Measurements from ENCODE around the gene CEP85L.

The CEP85L gene

DNA sequence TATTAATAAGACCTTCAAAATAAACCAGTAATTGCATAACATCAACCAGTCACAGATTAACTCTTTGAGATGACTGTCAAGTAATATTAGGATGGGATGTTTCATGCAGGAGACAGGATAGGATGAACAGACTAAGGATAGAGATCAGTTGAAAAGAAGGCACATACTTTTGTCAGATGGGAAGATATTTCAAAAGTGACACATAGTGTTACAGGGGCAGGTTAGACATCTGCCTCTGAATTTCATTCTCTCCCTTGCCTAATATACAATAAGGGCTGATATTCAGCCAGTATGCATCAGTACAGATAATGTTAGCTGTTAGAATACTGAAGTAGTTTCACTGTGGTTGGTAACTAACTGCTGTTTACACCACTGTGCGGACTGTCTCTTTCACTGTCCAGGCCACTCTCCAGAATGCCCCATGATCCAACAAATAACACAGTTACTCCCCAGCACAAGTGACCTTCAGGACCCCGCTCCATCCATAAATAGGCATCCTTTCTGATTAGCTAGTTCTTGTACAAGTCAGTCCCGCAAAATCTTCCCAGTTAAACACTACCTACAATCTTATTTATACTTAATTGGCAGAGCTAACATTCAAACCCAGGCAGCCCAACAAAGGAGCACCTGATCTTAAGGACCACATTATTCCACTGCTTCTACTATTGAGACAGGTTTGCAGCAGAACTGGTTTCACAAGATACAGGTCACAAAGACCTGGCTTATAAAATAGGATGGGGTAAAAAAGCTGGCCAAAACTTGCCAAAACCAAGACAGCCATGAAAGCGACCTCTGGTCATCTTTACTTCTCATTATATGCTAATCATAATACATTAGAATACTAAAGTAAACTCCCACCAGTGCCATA is 125.2 kb downstream of the CEP85L start:
- Histone ChIP-seq H3K9me3 (ENCODE audit: low read depth, low read length) (peaks cover 4% of the 10 kb centered on the region; the same call in 1 of the 2 replicates), H3K9ac (ENCODE audit: insufficient read length) (no peak overlapping the region), H3K36me3 (ENCODE audit: insufficient read depth, low read length) (no peaks in the 10 kb centered on the region), H3K4me3 (no peak overlapping the region), H3K27ac (no peak overlapping the region)
- TF ChIP-seq FOXP2 (optimal IDR thresholded peaks at IDR 0.05; ENCODE audit: control extremely low read depth, extremely low read length, insufficient read depth) = no peak
- TF ChIP-seq POLR2AphosphoS5 (IDR thresholded peaks at IDR 0.05; ENCODE audit: borderline replicate concordance, low read depth, low read length) = no peak
- DNase-seq (ENCODE audit: low read depth, low spot score) = no peak

- Histone ChIP-seq H3K4me3 (no peak overlapping the region), H3K9ac (ENCODE audit: insufficient read length) (no peak overlapping the region), H3K36me3 (ENCODE audit: insufficient read depth, low read length) (no peaks in the 10 kb centered on the region), H3K27ac (no peak overlapping the region), H3K9me3 (ENCODE audit: low read depth, low read length) (no peaks in the 10 kb centered on the region)
- no peak for DNase-seq (ENCODE audit: low read depth, low spot score)
- no peak for TF ChIP-seq EZH2 (IDR thresholded peaks at IDR 0.05)
- TF ChIP-seq POLR2AphosphoS5 (IDR thresholded peaks at IDR 0.05; ENCODE audit: borderline replicate concordance, low read depth, low read length) = no peak
- TF ChIP-seq FOXP2 (optimal IDR thresholded peaks at IDR 0.05; ENCODE audit: control extremely low read depth, extremely low read length, insufficient read depth) = no peak
These were observed 126.7 kb downstream of the CEP85L start for GRCh38 chr6:118524686-118525085.

GRCh38 chr6:118523216-118523615 is 128.2 kb downstream of the CEP85L start:
- no peak overlapping the region for H3K9ac ChIP-seq (ENCODE audit: insufficient read length)
- no peak overlapping the region for H3K4me3 ChIP-seq
- H3K9me3 ChIP-seq (ENCODE audit: low read depth, low read length) = no peaks in the 10 kb centered on the region
- DNase-seq (ENCODE audit: low read depth, low spot score) = no peak
- no peaks in the 10 kb centered on the region for H3K36me3 ChIP-seq (ENCODE audit: insufficient read depth, low read length)
- H3K27ac ChIP-seq = no peak overlapping the region
- no peak for TF ChIP-seq EZH2 (IDR thresholded peaks at IDR 0.05)
- no peak for TF ChIP-seq FOXP2 (optimal IDR thresholded peaks at IDR 0.05; ENCODE audit: control extremely low read depth, extremely low read length, insufficient read depth)
- TF ChIP-seq POLR2AphosphoS5 (IDR thresholded peaks at IDR 0.05; ENCODE audit: borderline replicate concordance, low read depth, low read length) = no peak

- no peak for TF ChIP-seq FOXP2 (optimal IDR thresholded peaks at IDR 0.05; ENCODE audit: control extremely low read depth, extremely low read length, insufficient read depth)
- no peak for TF ChIP-seq POLR2AphosphoS5 (IDR thresholded peaks at IDR 0.05; ENCODE audit: borderline replicate concordance, low read depth, low read length)
- TF ChIP-seq EZH2 (IDR thresholded peaks at IDR 0.05) = no peak
- no peak overlapping the region for H3K9ac ChIP-seq (ENCODE audit: insufficient read length)
- H3K36me3 ChIP-seq (ENCODE audit: insufficient read depth, low read length) = no peaks in the 10 kb centered on the region
- H3K27ac ChIP-seq = no peak overlapping the region
- H3K4me3 ChIP-seq = no peak overlapping the region
- no peaks in the 10 kb centered on the region for H3K9me3 ChIP-seq (ENCODE audit: low read depth, low read length)
- DNase-seq (ENCODE audit: low read depth, low spot score) = no peak
These were observed 129.0 kb downstream of the CEP85L start for GRCh38 chr6:118522422-118522821.

DNA sequence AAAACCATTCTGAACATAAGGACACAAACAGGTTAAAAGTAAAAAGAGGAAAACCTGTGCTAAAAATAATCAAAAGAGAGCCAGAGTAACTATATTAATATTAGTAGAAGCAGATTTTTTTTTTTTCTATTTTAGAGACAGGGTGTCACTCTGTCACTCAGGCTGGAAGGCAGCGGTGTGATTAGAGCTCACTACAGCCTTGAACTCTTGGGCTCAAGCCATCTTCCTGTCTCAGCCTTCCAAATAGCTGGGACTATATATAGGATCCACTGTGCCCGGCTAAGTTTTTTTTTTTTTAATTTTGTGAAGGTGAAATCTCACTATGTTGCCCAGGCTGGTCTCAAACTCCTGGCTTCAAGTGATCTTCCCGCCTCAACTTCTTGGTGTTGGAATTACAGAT is 136.7 kb downstream of the CEP85L start:
- no peaks in the 10 kb centered on the region for H3K36me3 ChIP-seq (ENCODE audit: insufficient read depth, low read length)
- no peak for DNase-seq (ENCODE audit: low read depth, low spot score)
- no peaks in the 10 kb centered on the region for H3K9me3 ChIP-seq (ENCODE audit: low read depth, low read length)
- H3K27ac ChIP-seq = no peak overlapping the region
- H3K9ac ChIP-seq (ENCODE audit: insufficient read length) = no peak overlapping the region
- no peak for TF ChIP-seq FOXP2 (optimal IDR thresholded peaks at IDR 0.05; ENCODE audit: control extremely low read depth, extremely low read length, insufficient read depth)
- no peak for TF ChIP-seq POLR2AphosphoS5 (IDR thresholded peaks at IDR 0.05; ENCODE audit: borderline replicate concordance, low read depth, low read length)
- TF ChIP-seq EZH2 (IDR thresholded peaks at IDR 0.05) = no peak
- H3K4me3 ChIP-seq = no peak overlapping the region

DNA sequence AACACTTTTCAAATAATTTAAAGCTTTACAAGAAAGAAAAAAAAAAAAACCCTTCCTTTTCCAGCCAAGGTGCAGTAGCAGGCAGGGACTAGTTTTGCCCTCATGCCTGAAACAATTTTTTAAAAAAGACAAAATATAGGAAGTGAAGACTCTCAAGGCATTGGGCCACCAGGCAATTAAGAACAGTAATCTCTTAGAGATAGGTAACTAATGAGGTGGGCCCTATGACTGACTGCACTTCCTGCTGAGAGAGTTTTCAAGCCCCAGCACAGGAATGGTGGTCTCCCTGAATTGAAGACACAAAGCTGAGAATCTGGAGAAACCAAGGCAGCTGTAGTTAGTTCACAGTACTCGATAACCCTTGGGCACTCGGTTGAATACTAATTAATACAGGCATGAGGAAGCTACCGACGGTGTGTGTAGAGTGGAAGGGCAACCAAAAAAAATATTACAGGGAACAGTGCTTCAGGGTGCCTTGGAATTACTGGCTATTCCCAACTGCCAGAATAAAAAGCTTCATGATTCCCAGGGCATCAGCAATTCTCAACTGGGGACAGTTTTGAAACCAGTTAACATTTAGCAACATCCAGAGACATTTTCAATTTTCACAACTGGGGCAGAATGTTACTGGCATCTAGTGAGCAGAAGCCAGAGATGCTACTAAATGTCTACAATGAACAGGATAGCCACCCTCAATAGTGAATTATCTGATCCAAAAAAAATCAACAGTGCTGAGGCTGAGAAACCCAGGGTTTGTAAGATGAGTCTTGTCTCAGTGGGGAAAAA is 139.3 kb downstream of the CEP85L start:
- H3K9ac ChIP-seq (ENCODE audit: insufficient read length) = no peak overlapping the region
- no peak for DNase-seq (ENCODE audit: low read depth, low spot score)
- H3K4me3 ChIP-seq = no peak overlapping the region
- TF ChIP-seq EZH2 (IDR thresholded peaks at IDR 0.05) = no peak
- TF ChIP-seq POLR2AphosphoS5 (IDR thresholded peaks at IDR 0.05; ENCODE audit: borderline replicate concordance, low read depth, low read length) = no peak
- no peaks in the 10 kb centered on the region for H3K9me3 ChIP-seq (ENCODE audit: low read depth, low read length)
- no peak overlapping the region for H3K27ac ChIP-seq
- H3K36me3 ChIP-seq (ENCODE audit: insufficient read depth, low read length) = no peaks in the 10 kb centered on the region

DNA sequence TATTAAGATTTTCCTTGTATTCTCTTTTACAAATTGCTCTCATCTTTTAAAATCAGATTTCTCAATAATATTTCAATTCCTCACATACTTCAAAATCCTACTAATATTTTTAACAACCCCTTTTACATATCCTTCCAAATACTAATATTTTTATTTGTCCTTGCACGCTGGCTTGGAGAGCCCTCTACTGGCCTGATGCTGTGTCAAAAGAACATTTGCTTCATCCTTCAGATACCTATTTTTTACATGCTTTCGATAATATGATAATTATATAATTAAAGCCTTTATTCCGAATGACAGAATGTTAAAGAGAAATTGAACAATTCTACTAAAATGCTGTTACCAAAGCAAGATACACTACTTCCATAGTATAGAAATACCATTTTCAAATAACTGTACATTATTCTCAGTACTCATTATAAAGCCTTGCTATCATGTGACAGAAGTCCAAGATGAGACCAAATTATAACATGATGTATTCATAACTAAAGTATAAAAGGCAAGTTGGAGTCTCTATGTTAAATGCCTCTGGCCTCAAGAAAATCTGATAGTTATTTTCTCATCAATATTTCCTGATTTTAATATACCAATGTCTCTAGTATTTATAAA is 142.3 kb downstream of the CEP85L start:
- Histone ChIP-seq H3K27ac (no peak overlapping the region), H3K9ac (ENCODE audit: insufficient read length) (no peak overlapping the region), H3K36me3 (ENCODE audit: insufficient read depth, low read length) (no peaks in the 10 kb centered on the region), H3K9me3 (ENCODE audit: low read depth, low read length) (no peaks in the 10 kb centered on the region), H3K4me3 (no peak overlapping the region)
- no peak for TF ChIP-seq POLR2AphosphoS5 (IDR thresholded peaks at IDR 0.05; ENCODE audit: borderline replicate concordance, low read depth, low read length)
- no peak for TF ChIP-seq FOXP2 (optimal IDR thresholded peaks at IDR 0.05; ENCODE audit: control extremely low read depth, extremely low read length, insufficient read depth)
- TF ChIP-seq EZH2 (IDR thresholded peaks at IDR 0.05) = no peak
- DNase-seq (ENCODE audit: low read depth, low spot score) = peak; percentile 12

GRCh38 chr6:118507636-118508035 is 143.8 kb downstream of the CEP85L start:
- TF ChIP-seq POLR2AphosphoS5 (IDR thresholded peaks at IDR 0.05; ENCODE audit: borderline replicate concordance, low read depth, low read length) = no peak
- H3K4me3 ChIP-seq = no peak overlapping the region

More at GRCh38 chr6:118507636-118508035, 143.8 kb downstream of the CEP85L start:
- Histone ChIP-seq H3K9ac (ENCODE audit: insufficient read length) (no peak overlapping the region), H3K27ac (no peak overlapping the region), H3K36me3 (ENCODE audit: insufficient read depth, low read length) (no peaks in the 10 kb centered on the region), H3K9me3 (ENCODE audit: low read depth, low read length) (no peaks in the 10 kb centered on the region)
- no peak for DNase-seq (ENCODE audit: low read depth, low spot score)
